ENCODE results near the gene RTN3.

- TF ChIP-seq CTCF (IDR thresholded peaks at IDR 0.05): no peak
- TF ChIP-seq EZH2 (IDR thresholded peaks at IDR 0.05): no peak
These were observed 38.7 kb downstream of the RTN3 start for GRCh38 chr11:63719987-63720386.

Measured in neural progenitor cell (in vitro differentiated cells).